HL-60/S4 treated with retinoic acid at 250 ng/mL for 4 days and 3 days (cell line): ENCODE results near the gene TMEM203.
"Not testable (repeated sequence)": the region's sequence is repeated elsewhere in the genome, so short reads cannot be mapped to it uniquely, and the experiment has no call there.

ENCODE experiments used
- in situ Hi-C: fragments of 300-500 bp; cut with MboI; formaldehyde crosslinking; loops from 2 replicates; pipeline ENCODE4 v1.7.0; 2022; ENCODE audit warnings: low sequenced_read_pairs

TMEM203 gene

GRCh38 chr9:137242269-137243203 is 37.1 kb upstream of the TMEM203 start:
- in situ Hi-C loops = no loop called here

GRCh38 chr9:137241490-137242268 is 36.2 kb upstream of the TMEM203 start:
- in situ Hi-C loops = no loop called here

- in situ Hi-C loops = no loop called here
Observed at GRCh38 chr9:137240841-137241489, 35.5 kb upstream of the TMEM203 start, which contains the start of gene TUBB4B. TUBB4B (plus strand) TSS chr9:137241287; CDS start chr9:137241361, 74 bp downstream.

DNA sequence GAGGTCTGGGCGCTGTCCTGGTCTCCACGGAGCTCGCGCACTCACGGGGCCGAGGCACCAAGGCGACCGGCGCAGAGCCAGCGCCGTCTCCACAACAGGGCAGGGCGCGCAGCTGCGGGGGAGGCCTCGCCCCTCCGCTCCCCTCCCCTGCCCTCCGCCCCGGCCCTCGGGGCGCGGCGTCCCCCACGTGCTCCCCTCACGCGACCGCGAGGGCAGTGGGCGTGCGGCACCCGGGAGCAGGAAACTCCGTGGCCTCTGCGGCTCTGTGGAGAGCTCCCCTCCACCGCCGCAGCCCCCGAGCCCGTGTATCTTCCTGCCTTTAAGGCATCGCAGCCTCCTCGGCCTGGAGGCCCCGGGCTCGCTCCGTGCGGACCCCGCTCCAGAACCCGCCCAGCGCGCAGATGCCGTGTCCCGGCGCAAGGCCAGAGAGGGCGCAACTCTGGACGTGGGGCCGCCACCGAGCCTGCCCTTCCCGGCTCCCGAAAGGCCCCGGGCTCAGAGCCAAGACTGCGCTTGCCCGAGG is 34.9 kb upstream of the TMEM203 start:
- in situ Hi-C loops = no loop called here

DNA sequence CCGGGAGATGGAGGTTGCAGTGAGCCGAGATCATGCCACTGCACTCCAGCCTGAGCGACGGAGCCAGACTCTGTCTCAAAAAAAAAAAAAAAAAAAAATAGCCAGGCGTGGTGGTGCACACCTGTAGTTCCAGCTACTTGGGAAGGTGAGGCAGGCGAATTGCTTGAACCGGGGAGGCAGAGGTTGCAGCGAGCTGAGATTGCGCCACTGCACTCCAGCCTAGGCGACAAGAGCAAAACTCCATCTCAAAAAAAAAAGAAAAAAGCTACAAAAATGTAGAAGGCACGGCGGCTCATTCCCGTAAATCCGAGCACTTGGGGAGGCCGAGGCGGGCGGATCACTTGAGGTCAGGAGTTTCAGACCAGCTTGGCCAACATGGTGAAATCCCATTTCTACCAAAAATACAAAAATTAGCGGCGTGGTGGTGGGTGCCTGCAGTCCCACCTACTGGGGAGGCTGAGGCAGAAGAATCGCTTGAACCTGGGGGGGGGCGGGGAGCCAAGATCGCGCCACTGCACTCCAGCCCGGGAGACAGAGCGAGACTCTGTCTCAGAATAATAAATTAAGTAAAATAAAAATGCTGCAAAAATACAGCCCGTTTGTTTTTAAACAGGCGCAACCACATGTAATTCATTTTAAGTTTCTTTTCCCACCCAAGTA is 34.2 kb upstream of the TMEM203 start:
- in situ Hi-C loops = not testable (repeated sequence)

- in situ Hi-C loops = no loop called here
Observed at GRCh38 chr9:137237759-137238726, 32.6 kb upstream of the TMEM203 start.

- in situ Hi-C loops = no loop called here
Observed at GRCh38 chr9:137236936-137237421, 31.5 kb upstream of the TMEM203 start.

DNA sequence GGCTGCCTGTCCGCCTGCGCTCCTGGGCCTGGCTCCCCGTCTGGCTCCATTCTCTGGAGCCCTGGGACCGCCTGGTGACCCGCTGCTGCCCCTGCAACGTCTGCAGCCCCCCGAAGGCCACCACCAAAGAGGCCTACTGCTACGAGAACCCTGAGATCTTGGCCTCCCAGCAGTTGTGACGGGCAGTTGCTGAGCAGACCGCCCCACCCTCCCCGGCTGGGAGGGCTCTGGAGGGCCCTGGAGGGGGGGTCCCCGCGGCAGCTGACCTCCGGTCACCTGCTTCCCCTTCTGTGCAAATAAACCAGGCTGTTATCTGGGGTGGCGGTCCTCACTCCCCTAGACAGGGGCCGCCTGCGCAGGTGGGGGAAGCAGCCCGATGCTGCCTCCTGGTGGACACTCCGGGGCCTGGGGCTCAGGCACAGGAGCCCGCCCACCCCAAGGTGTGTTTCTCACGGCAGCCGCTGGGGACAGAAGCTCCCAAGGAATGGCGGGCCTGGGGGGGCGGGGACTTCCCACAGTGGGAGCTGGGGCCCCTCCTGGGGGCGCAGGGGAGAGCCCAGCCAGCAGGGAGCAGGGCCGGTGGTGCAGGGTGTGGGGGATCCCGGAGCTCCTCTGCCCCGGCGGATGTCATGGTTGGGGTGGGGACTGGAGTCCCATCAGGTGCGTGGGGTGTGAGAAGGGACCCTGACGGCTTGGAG is 30.9 kb upstream of the TMEM203 start:
- in situ Hi-C loops = no loop called here

DNA sequence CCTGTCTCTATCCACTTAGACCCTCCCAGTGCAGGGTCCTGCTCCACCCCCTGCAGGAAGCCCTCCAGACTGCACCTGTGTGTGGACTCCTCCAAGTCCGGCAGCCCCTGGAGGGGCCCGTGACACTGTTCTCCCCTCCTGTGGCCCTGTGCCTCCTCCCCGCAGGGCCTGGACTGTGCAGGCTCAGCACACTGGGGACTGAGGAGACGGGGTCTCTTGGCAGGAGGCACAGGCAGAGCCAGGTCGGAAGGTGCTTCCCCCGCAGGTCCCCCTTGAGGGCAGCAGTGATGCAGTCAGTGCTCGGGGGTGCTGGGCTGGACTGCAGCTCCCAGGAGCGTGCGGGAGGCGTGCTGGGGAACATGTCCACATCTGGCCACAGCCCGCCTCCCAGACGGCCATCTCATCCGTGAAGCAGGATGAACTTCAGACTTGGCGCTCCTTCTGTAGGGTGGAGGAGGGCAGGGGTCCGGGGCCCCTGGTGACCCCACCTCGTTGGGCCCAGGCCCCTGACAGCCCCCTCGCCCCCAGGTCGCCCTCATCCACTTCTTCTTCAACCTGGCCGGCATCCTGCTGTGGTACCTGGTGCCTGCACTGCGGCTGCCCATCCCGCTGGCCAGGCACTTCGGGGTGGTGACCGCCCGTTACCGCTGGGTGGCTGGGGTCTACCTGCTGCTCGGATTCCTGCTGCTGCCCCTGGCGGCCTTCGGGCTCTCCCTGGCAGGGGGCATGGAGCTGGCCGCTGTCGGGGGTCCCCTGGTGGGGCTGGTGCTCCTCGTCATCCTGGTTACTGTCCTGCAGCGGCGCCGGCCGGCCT is 30.2 kb upstream of the TMEM203 start:
- in situ Hi-C loops = no loop called here

DNA sequence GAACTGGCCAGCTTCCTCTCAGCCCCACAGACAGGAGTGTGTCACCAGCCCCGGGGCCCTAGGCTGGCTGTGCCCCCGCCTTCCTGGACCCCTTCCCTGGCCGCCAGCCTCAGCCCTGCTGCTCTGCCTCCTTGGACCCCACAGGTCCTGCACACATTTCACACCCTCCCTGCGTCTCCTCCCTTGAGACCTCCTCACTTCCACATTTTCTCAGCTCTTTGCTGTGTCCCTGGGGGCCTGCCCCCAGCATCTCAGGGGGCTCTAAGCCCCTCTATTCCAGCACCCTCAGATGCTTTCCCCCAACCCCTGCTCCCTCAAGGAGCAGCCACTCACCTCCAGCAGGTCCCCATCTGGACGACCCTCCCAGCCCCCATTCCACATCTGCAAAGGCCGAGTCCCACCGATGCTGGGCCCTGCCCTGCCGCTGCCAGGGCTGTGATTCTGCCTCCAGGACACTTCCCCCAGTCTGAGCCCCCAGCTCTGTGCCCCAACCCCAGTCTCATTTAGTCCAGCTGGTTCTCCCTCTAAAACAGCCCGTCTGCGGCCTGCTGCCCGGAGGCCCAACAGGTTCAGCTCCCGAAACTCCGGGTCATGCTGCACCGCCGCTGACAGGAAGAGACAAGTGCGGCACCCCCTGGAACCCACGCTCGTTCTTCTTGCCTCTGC is 29.4 kb upstream of the TMEM203 start:
- in situ Hi-C loops = loop anchor here (5.0 kb wide), 1 partner anchor 113 kb away; no protein-coding TSS in a partner anchor

GRCh38 chr9:137234055-137234697 is 28.7 kb upstream of the TMEM203 start:
- in situ Hi-C loops = loop anchor here (5.0 kb wide), 1 partner anchor 112 kb away; no protein-coding TSS in a partner anchor

DNA sequence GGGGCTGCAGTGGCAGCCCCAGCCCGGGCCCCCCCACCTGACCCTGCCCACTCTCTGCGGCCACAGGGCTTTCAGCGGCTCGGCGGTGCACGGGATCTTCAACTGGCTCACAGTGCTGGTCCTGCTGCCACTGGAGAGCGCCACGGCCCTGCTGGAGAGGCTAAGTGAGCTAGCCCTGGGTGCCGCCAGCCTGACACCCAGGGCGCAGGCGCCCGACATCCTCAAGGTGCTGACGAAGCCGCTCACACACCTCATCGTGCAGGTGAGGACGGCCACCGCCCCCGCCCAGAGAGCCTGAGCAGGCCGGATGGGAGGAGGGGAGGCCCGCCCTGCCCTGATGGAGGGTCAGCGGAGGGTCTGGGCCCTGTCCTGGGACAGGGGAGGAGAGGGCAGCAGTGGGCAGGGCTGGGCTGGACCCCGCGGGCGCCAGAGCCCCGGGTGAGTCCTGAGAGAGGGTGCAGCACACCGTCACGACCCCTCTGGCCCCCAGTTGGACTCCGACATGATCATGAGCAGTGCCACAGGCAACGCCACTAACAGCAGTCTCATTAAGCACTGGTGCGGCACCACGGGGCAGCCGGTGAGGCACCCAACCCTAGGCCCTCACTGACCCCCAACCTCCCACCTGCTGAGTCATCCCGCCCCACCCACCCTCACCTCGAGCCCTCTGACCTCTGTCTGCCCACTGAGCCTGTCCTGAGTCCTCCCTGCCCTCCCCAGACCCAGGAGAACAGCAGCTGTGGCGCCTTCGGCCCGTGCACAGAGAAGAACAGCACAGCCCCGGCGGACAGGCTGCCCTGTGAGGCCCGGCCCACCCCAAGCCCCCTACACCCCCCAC is 27.9 kb upstream of the TMEM203 start:
- in situ Hi-C loops = loop anchor here (5.0 kb wide), 1 partner anchor 111 kb away; no protein-coding TSS in a partner anchor

DNA sequence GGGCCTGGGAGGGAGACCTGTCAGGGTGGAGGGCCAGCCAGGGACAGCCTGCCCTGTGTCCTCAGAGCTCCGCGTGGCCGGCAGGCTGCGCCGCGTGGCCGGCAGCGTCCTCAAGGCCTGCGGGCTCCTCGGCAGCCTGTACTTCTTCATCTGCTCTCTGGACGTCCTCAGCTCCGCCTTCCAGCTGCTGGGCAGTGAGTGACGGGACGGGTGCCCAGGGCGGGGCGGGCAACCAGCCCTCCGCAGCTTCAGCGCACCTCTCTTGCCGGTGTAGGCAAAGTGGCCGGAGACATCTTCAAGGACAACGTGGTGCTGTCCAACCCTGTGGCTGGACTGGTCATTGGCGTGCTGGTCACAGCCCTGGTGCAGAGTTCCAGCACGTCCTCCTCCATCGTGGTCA is 27.1 kb upstream of the TMEM203 start:
- in situ Hi-C loops = loop anchor here (5.0 kb wide), 1 partner anchor 110 kb away; no protein-coding TSS in a partner anchor

DNA sequence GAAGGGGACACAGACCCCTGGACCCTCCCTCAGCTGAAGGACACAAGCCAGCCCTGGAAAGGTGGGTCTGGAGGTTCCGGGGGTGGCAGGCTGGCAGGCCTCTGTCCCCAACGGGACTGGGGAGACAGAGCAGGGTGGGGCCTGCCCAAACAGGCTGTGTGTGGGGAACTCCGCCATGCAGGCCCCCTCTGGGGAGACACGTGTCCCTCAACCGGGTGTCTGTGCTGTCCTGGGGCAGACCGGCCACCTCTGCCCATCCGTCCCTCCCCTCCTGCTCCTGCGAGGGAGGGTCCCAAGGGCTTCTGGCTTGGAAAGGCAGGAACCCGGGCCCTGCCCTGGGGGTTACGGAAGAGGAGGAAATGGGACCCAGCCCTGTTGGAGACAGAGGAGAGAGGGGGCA is 26.7 kb upstream of the TMEM203 start:
- in situ Hi-C loops = loop anchor here (5.0 kb wide), 1 partner anchor 110 kb away; no protein-coding TSS in a partner anchor

DNA sequence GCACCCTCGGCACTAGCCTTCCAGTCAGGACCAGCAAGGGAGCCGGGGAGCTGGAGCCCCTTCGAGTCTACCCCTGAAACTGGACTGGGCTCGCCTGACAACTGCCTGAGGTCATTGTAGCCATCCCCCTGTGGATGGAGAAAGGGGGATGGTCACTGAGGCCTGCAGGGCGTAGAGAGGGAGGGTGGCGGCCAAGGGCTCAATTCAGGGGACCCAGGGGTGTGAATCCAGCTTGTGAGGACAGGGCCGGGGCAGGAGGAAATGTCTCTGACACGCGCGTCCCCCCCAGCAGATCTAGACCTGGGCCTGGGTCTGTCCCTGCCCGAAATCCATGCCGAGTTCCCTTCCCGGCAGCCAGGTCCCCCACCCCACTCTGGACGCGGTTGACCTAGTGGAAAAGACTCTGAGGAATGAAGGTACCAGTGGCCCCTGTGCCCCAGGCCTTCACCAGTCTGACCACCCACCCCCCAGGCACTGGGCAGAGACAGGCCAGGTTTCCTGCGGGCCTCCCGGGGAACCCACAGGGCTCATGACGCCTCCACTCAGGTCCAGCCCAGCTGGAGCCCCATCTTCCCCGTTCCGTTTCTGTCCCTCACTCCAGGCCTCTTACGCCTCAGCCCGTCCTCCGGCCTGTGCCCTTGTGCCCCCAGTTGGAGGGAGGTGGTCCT is 26.1 kb upstream of the TMEM203 start:
- in situ Hi-C loops = loop anchor here (5.0 kb wide), 1 partner anchor 109 kb away; no protein-coding TSS in a partner anchor
